IMR-90 (cell line): ENCODE measurements around the gene ARHGEF12. TPM values are rescaled to one million over a fixed set of nuclear protein-coding genes. Genes with fewer than 3 reads are reported as not detected.

Experiments used
- ATAC-seq: fragments of 200-7000 bp; cut with Tn5 transposase; 2 replicates; pipeline ENCODE4 v1.9.1; 2020; ENCODE audit warnings: low read depth, mild to moderate bottlenecking, moderate library complexity
- BruUV-seq: library from RNA; stranded (reverse); fragments of 400-500 nt; replicated peaks from 2 replicates; lab custom pipeline; 2021; lab: Mats Ljungman, UMichigan
- CTCF ChIA-PET: fragments of 300-600 bp; formaldehyde crosslinking; extraction: SDS; loops from one replicate; lab custom pipeline; 2021; ENCODE audit warnings: antibody characterized with exemption; lab: Yijun Ruan, JAX
- POLR2A ChIA-PET: fragments of 300-600 bp; sonication (Branson Sonifier 250); formaldehyde crosslinking; loops from one replicate; lab custom pipeline; 2022; ENCODE audit warnings: antibody characterized with exemption; ENCODE audit not compliant: unreplicated experiment; lab: Charles Lee
- DNase-seq: peaks from one replicate; pipeline ENCODE4 v3.0.0; 2013
- H2AFZ ChIP-seq: replicated peaks from 2 replicates; pipeline ENCODE3; 2013; ENCODE audit warnings: low read length, mild to moderate bottlenecking; ENCODE audit not compliant: poor library complexity
- H2AK5ac ChIP-seq: 2 replicates; pipeline ENCODE4 v1.6.1; 2013; ENCODE audit warnings: low read depth, low read length, inconsistent platforms
- H2AK9ac ChIP-seq: replicated peaks from 2 replicates; pipeline ENCODE3; 2013; ENCODE audit warnings: mild to moderate bottlenecking, low read depth, low read length, moderate library complexity; ENCODE audit not compliant: poor library complexity
- H2BK120ac ChIP-seq: 2 replicates; pipeline ENCODE4 v1.6.1; 2013; ENCODE audit warnings: low read depth, low read length, inconsistent platforms
- H2BK15ac ChIP-seq: 3 replicates; pipeline ENCODE4 v1.6.1; 2013; ENCODE audit warnings: low read depth, low read length, inconsistent platforms
- H2BK20ac ChIP-seq: 2 replicates; pipeline ENCODE4 v1.6.1; 2013; ENCODE audit warnings: low read depth, mild to moderate bottlenecking, inconsistent platforms, low read length, moderate library complexity
- H2BK5ac ChIP-seq: 2 replicates; pipeline ENCODE4 v1.6.1; 2013; ENCODE audit warnings: mild to moderate bottlenecking, low read depth, low read length, inconsistent platforms; ENCODE audit not compliant: poor library complexity, severe bottlenecking
- H3K14ac ChIP-seq: replicated peaks from 2 replicates; pipeline ENCODE4 v1.6.1; 2013; ENCODE audit warnings: low read depth, low read length, inconsistent platforms
- H3K18ac ChIP-seq: 2 replicates; pipeline ENCODE4 v1.6.1; 2013; ENCODE audit warnings: low read depth, low read length, control low read depth
- H3K23ac ChIP-seq: 2 replicates; pipeline ENCODE4 v1.6.1; 2013; ENCODE audit warnings: low read depth, low read length, inconsistent platforms
- H3K27ac ChIP-seq: 2 replicates; pipeline ENCODE4 v1.5.1; 2013; ENCODE audit warnings: mild to moderate bottlenecking, control low read depth, low read length; ENCODE audit not compliant: insufficient read depth
- H3K27me3 ChIP-seq: 2 replicates; pipeline ENCODE4 v1.6.1; 2013; ENCODE audit warnings: low read length; ENCODE audit not compliant: control insufficient read depth, insufficient read depth
- H3K36me3 ChIP-seq: 2 replicates; pipeline ENCODE4 v1.6.1; 2013; ENCODE audit warnings: low read length, mixed read lengths; ENCODE audit not compliant: control insufficient read depth, insufficient read depth
- H3K4ac ChIP-seq: 2 replicates; pipeline ENCODE4 v1.6.1; 2013; ENCODE audit warnings: low read depth, low read length, inconsistent platforms
- H3K4me1 ChIP-seq: 2 replicates; pipeline ENCODE4 v1.6.1; 2013; ENCODE audit warnings: low read length, mixed read lengths; ENCODE audit not compliant: control insufficient read depth, insufficient read depth
- H3K4me2 ChIP-seq: 2 replicates; pipeline ENCODE4 v1.6.1; 2013; ENCODE audit warnings: low read depth, mild to moderate bottlenecking, control low read depth, low read length, moderate library complexity
- H3K4me3 ChIP-seq: 2 replicates; pipeline ENCODE4 v1.5.1; 2013; ENCODE audit warnings: low read depth, mild to moderate bottlenecking, control low read depth, low read length, moderate library complexity; ENCODE audit not compliant: insufficient read depth
- H3K56ac ChIP-seq: 2 replicates; pipeline ENCODE4 v1.6.1; 2013; ENCODE audit warnings: low read length, inconsistent platforms; ENCODE audit not compliant: insufficient read depth; ENCODE audit errors: extremely low read depth
- H3K79me1 ChIP-seq, 2 experiments: 2 replicates each; pipeline ENCODE4 v1.6.1; 2013; ENCODE audit warnings: low read length in 2 of 2, inconsistent platforms in 1 of 2, low read depth in 1 of 2
- H3K9ac ChIP-seq: 2 replicates; pipeline ENCODE4 v1.6.1; 2013; ENCODE audit warnings: low read depth, low read length, control low read depth
- H3K9me1 ChIP-seq: 2 replicates; pipeline ENCODE4 v1.6.1; 2013; ENCODE audit warnings: low read length, inconsistent platforms; ENCODE audit not compliant: insufficient read depth
- H3K9me3 ChIP-seq: 2 replicates; pipeline ENCODE4 v1.6.1; 2013; ENCODE audit warnings: low read length; ENCODE audit not compliant: control insufficient read depth, insufficient read depth
- H4K20me1 ChIP-seq: 2 replicates; pipeline ENCODE4 v1.6.1; 2013; ENCODE audit warnings: low read length, inconsistent platforms; ENCODE audit not compliant: insufficient read depth
- H4K5ac ChIP-seq: 2 replicates; pipeline ENCODE4 v1.6.1; 2013; ENCODE audit warnings: mild to moderate bottlenecking, low read depth, low read length, control low read depth
- H4K8ac ChIP-seq, 2 experiments: 2 replicates each; pipeline ENCODE4 v1.6.1; 2013; ENCODE audit warnings: low read depth in 2 of 2, low read length in 2 of 2, control low read depth in 1 of 2, inconsistent platforms in 1 of 2
- H4K91ac ChIP-seq: 2 replicates; pipeline ENCODE4 v1.6.1; 2013; ENCODE audit warnings: low read depth, low read length, inconsistent platforms; ENCODE audit not compliant: insufficient read depth
- CHD1 ChIP-seq: IDR thresholded peaks from 2 replicates; pipeline ENCODE4 v1.6.1; 2012; ENCODE audit warnings: low read depth, low read length, improper control_type of control experiment
- MAFK ChIP-seq: IDR thresholded peaks from 2 replicates; pipeline ENCODE4 v1.6.1; 2012; ENCODE audit warnings: low read depth, low read length, improper control_type of control experiment
- RAD21 ChIP-seq: IDR thresholded peaks from 2 replicates; pipeline ENCODE4 v1.6.1; 2012; ENCODE audit warnings: low read length, improper control_type of control experiment
- WGBS, 2 experiments: methylation state at CpG; one replicate each; pipeline versions ENCODE4 v1.1.5 to v1.1.7; 2013; ENCODE audit warnings: missing lambda C conversion rate in 2 of 2; ENCODE audit not compliant: insufficient read length in 1 of 2; ENCODE audit errors: extremely low coverage in 2 of 2; 5-methylcytosine and 5-hydroxymethylcytosine counted together
- dilution Hi-C: fragments of 300-500 bp; cut with HindIII; formaldehyde crosslinking; loops from one replicate; pipeline ENCODE4 v1.14.3; 2018; ENCODE audit warnings: low sequenced_read_pairs; ENCODE audit not compliant: unreplicated experiment
- in situ Hi-C: fragments of 300-500 bp; cut with MboI; formaldehyde crosslinking; loops from 3 replicates; pipeline ENCODE4 v1.14.3; 2019; ENCODE audit warnings: low sequenced_read_pairs, inconsistent platforms, mixed read lengths
- intact Hi-C: fragments of 100-400 bp; cut with micrococcal nuclease; formaldehyde crosslinking; loops from 2 replicates; pipeline ENCODE4 v1.10.0; 2022
- polyA plus RNA-seq, 3 experiments: library from polyadenylated mRNA; depleted of rRNA; stranded (reverse); fragments of >200 nt; gene quantifications; 2 replicates each; pipeline ENCODE4 v1.2.3, GENCODE V29; 2012; ENCODE audit warnings: low replicate concordance in 1 of 3
- total RNA-seq: library from RNA; depleted of rRNA; stranded (reverse); fragments of >200 nt; gene quantifications from 2 replicates; pipeline ENCODE4 v1.2.3, GENCODE V29; 2012

The ARHGEF12 gene
- total and polyA plus RNA-seq, 2 of the 4 experiments (the other 2 are of a cell fraction): 25.5 to 115 TPM

GRCh38 chr11:120290956-120291355, 45.3 kb upstream of the ARHGEF12 start:
- dilution Hi-C loops: no loop called here

More at GRCh38 chr11:120290956-120291355, 45.3 kb upstream of the ARHGEF12 start:
- no TSS peak for BruUV-seq
- Histone ChIP-seq H2AK5ac (no peak overlapping the region), H3K56ac (no peak overlapping the region), H3K14ac (no peak overlapping the region), H3K9me3 (no peaks in the 10 kb centered on the region), H3K9me1 (no peaks in the 10 kb centered on the region), H3K23ac (no peak overlapping the region), H4K5ac (no peak overlapping the region), H3K4me3 (no peak overlapping the region), H4K91ac (no peak overlapping the region), H3K9ac (no peak overlapping the region), H3K4me2 (no peak overlapping the region), H2BK15ac (no peak overlapping the region), H3K27ac (no peak overlapping the region), H2AFZ (no peak overlapping the region), H3K36me3 (no peaks in the 10 kb centered on the region), H3K27me3 (peaks cover 62% of the 10 kb centered on the region), H3K18ac (no peak overlapping the region), H3K4ac (no peak overlapping the region), H4K20me1 (no peaks in the 10 kb centered on the region), H2BK20ac (no peak overlapping the region), H2BK120ac (no peak overlapping the region), H3K79me1 (no peaks in the 10 kb centered on the region), H3K4me1 (no peaks in the 10 kb centered on the region), H4K8ac (no peak overlapping the region), H2BK5ac (no peak overlapping the region), H2AK9ac (no peak overlapping the region)
- no peak for TF ChIP-seq MAFK
- no peak for TF ChIP-seq CHD1
- no peak for TF ChIP-seq RAD21
- in situ Hi-C loops: no loop called here
- 21% methylated on average over 2 of the region's 3 CpGs; no CpG with 5 or more reads in 1 of the 2 experiments for WGBS, 2 experiments
- ATAC-seq: no peak
- POLR2A ChIA-PET: no interaction called here
- DNase-seq: no peak
- intact Hi-C loops: no loop called here
- CTCF ChIA-PET: no interaction called here
